Endodermal cell (in vitro differentiated cells): ENCODE data around the gene MREG. TPM values are rescaled to one million over a fixed set of nuclear protein-coding genes. Genes with fewer than 3 reads are reported as not detected.

Experiments used
- DNase-seq: peaks from one replicate; pipeline ENCODE4 v3.0.0-alpha.2; 2017
- H3K27ac ChIP-seq: 2 replicates; pipeline ENCODE4 v1.5.1; 2013; ENCODE audit warnings: mild to moderate bottlenecking, low read depth, low read length, moderate library complexity
- H3K27me3 ChIP-seq: 2 replicates; pipeline ENCODE4 v1.6.1; 2013; ENCODE audit warnings: mild to moderate bottlenecking, low read length, moderate library complexity; ENCODE audit not compliant: insufficient read depth, control insufficient read depth, poor library complexity, severe bottlenecking
- H3K36me3 ChIP-seq: 2 replicates; pipeline ENCODE4 v1.7.0; 2013; ENCODE audit warnings: mild to moderate bottlenecking, low read length, moderate library complexity; ENCODE audit not compliant: control insufficient read depth, insufficient read depth
- H3K4me1 ChIP-seq: one replicate; pipeline ENCODE4 v1.7.0; 2013; ENCODE audit warnings: low read length; ENCODE audit not compliant: control insufficient read depth, insufficient read depth
- H3K4me3 ChIP-seq: 2 replicates; pipeline ENCODE4 v1.5.1; 2013; ENCODE audit warnings: mild to moderate bottlenecking, low read length, moderate library complexity
- H3K9ac ChIP-seq: 2 replicates; pipeline ENCODE4 v1.6.1; 2013; ENCODE audit warnings: mild to moderate bottlenecking, low read length, moderate library complexity; ENCODE audit not compliant: poor library complexity, severe bottlenecking; ENCODE audit errors: extremely low read depth
- H3K9me3 ChIP-seq: 2 replicates; pipeline ENCODE4 v1.6.1; 2013; ENCODE audit warnings: mild to moderate bottlenecking, low read length, moderate library complexity; ENCODE audit not compliant: control insufficient read depth
- H3K27ac Mint-ChIP-seq: 2 replicates; pipeline ENCODE4 v1.8.0; 2020; ENCODE audit warnings: mixed read lengths
- H3K27me3 Mint-ChIP-seq: 2 replicates; pipeline ENCODE4 v1.8.0; 2021; ENCODE audit warnings: mild to moderate bottlenecking, mixed read lengths; ENCODE audit not compliant: insufficient read depth
- H3K36me3 Mint-ChIP-seq: 2 replicates; pipeline ENCODE4 v1.8.0; 2020; ENCODE audit warnings: low read depth, mixed read lengths
- H3K4me1 Mint-ChIP-seq: 2 replicates; pipeline ENCODE4 v1.8.0; 2020; ENCODE audit warnings: mixed read lengths
- H3K4me3 Mint-ChIP-seq: 2 replicates; pipeline ENCODE4 v1.8.0; 2020; ENCODE audit warnings: mild to moderate bottlenecking, moderate library complexity, mixed read lengths
- H3K9me3 Mint-ChIP-seq: 2 replicates; pipeline ENCODE4 v1.8.0; 2020; ENCODE audit warnings: mild to moderate bottlenecking, mixed read lengths
- WGBS, 2 experiments: methylation state at CpG; one replicate each; pipeline versions ENCODE4 v1.1.5 to v1.1.7; 2013; ENCODE audit warnings: missing lambda C conversion rate in 2 of 2, mixed read lengths in 1 of 2; ENCODE audit not compliant: insufficient coverage in 1 of 2, insufficient read length in 1 of 2; 5-methylcytosine and 5-hydroxymethylcytosine counted together
- total RNA-seq, 2 donors: library from RNA; stranded (reverse); fragmentation: NEBNext Ultra II Directional in 1 of 2; extraction: Animal tissue kit (Norgen Biotek cat#: 25700) in 1 of 2; gene quantifications; 2 replicates in 1 of 2; 3 replicates in 1 of 2; pipeline ENCODE4 v1.2.1, GENCODE V29; 2021
- TF ChIP-seq, protein P1 (sequence below): fragments of 200-600 bp; sonication (generic); conservative IDR thresholded peaks from 2 replicates; pipeline ENCODE4 v1.5.0; 2021; ENCODE audit warnings: antibody characterized with exemption, mild to moderate bottlenecking

MREG gene
- total RNA-seq, 2 donors from 2014 or later: 13.0 to 17.8 TPM

DNA sequence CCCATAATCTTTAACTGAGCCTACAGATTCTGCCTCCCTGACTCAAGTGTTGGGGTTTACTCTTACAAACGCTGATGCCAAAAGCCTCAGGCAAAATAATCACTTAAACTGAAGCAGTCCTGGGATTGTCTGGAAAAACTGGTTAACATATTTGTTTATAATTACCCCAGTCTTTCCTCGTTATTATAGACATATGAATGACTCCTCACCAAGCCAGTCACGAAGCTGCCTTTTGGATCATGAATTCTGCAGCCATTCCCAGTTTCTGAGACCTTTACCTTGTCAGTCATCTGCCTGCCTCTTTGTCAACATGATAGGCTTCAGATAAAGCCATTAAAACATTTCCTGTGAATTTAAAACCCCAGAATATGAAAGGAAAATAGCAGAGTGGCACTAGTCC is 46.4 kb downstream of the MREG start:
- Histone ChIP-seq H3K4me1 (no peaks in the 10 kb centered on the region), H3K27ac (no peak overlapping the region), H3K27me3 (no peaks in the 10 kb centered on the region), H3K9ac (no peak overlapping the region), H3K36me3 (no peaks in the 10 kb centered on the region), H3K4me3 (no peak overlapping the region), H3K9me3 (peaks cover 4% of the 10 kb centered on the region)
- Mint-ChIP-seq H3K27ac (peak overlapping the region; percentile 29), H3K9me3 (peaks cover 10% of the 10 kb centered on the region), H3K4me3 (no peak overlapping the region), H3K36me3 (peaks cover 20% of the 10 kb centered on the region), H3K27me3 (no peaks in the 10 kb centered on the region), H3K4me1 (peaks cover 18% of the 10 kb centered on the region)
- WGBS, 2 experiments: 92 to 100% methylated on average over 2 to 3 of the region's 3 CpGs
- DNase-seq: no peak
- TF ChIP-seq, protein P1, sequence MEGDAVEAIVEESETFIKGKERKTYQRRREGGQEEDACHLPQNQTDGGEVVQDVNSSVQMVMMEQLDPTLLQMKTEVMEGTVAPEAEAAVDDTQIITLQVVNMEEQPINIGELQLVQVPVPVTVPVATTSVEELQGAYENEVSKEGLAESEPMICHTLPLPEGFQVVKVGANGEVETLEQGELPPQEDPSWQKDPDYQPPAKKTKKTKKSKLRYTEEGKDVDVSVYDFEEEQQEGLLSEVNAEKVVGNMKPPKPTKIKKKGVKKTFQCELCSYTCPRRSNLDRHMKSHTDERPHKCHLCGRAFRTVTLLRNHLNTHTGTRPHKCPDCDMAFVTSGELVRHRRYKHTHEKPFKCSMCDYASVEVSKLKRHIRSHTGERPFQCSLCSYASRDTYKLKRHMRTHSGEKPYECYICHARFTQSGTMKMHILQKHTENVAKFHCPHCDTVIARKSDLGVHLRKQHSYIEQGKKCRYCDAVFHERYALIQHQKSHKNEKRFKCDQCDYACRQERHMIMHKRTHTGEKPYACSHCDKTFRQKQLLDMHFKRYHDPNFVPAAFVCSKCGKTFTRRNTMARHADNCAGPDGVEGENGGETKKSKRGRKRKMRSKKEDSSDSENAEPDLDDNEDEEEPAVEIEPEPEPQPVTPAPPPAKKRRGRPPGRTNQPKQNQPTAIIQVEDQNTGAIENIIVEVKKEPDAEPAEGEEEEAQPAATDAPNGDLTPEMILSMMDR: no peak

DNA sequence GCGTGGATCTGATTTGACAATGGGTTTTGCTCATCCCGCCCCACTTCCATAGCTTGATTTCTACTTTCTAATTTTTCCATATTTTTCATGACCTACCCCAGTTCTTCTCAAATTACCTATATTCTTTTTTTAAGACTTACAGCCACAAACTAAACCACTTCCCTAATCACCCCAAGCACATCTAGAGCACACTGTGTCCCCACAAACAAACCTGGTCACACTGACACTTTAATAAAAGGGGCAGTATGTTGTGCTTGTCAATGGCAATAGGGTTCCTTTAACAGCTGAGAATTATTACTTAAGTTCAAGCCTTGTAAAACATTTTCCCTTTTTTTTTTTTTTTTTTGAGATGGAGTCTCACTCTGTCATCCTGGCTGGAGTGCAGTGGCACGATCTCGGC is 47.1 kb downstream of the MREG start:
- no peaks in the 10 kb centered on the region for H3K27me3 Mint-ChIP-seq

DNA sequence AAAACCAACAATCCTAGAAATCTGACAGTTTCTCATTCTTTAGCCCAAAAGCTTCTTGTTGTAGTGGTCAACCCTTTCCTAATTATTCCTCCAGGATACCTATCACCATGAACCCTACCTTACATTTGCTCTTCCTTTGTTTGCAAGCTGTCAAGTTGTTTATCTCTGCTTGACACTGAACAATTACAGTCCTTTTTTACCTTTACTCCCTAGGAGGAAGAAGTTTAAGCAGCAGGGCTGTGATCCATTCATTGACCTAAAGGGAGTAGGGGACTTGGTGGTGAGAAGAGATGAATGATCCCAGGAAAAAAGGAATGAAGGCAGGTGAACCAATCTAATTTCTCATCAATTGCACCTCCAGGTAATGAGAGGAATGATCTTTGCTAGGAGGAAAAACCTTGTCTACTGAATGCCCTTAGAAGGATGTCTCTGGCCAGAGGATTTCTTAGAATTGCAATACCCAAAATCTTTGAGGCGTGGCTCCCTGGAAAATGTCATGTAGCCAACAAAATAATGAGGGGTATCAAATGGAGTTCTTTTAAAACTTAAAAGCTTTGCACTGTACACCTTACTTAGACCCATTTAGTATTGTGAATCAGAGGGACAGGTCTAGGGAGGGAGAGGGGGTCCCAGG is 47.7 kb downstream of the MREG start:
- Mint-ChIP-seq H3K4me3 (no peak overlapping the region), H3K4me1 (peaks cover 23% of the 10 kb centered on the region), H3K27ac (no peak overlapping the region), H3K27me3 (no peaks in the 10 kb centered on the region), H3K36me3 (peaks cover 16% of the 10 kb centered on the region), H3K9me3 (peaks cover 7% of the 10 kb centered on the region)
- Histone ChIP-seq H3K9me3 (peaks cover 4% of the 10 kb centered on the region), H3K27ac (no peak overlapping the region), H3K4me3 (no peak overlapping the region), H3K27me3 (no peaks in the 10 kb centered on the region), H3K9ac (no peak overlapping the region), H3K4me1 (no peaks in the 10 kb centered on the region), H3K36me3 (no peaks in the 10 kb centered on the region)
- WGBS, 2 experiments: 76 to 100% methylated on average over 1 of the region's 1 CpG
- DNase-seq: no peak
- TF ChIP-seq, protein P1: no peak

More for the DNA sequence above, 47.1 kb downstream of the MREG start:
- TF ChIP-seq, protein P1: no peak
- Mint-ChIP-seq H3K4me3 (no peak overlapping the region), H3K4me1 (peaks cover 23% of the 10 kb centered on the region), H3K9me3 (peaks cover 10% of the 10 kb centered on the region), H3K27ac (no peak overlapping the region), H3K36me3 (peaks cover 19% of the 10 kb centered on the region)
- H3K9ac ChIP-seq: no peak overlapping the region
- H3K9me3 ChIP-seq: peaks cover 4% of the 10 kb centered on the region
- H3K27ac ChIP-seq: no peak overlapping the region
- no peaks in the 10 kb centered on the region for H3K27me3 ChIP-seq
- no peak for DNase-seq
- WGBS, 2 experiments: 86% methylated on average over 4 of the region's 4 CpGs; no CpG with 5 or more reads in 1 of the 2 experiments
- no peaks in the 10 kb centered on the region for H3K36me3 ChIP-seq
- no peak overlapping the region for H3K4me3 ChIP-seq
- H3K4me1 ChIP-seq: no peaks in the 10 kb centered on the region
